CD14-positive monocyte (primary cell): ENCODE data around the gene RYR2. TPM values are rescaled to one million over a fixed set of nuclear protein-coding genes. Genes with fewer than 3 reads are reported as not detected.

Experiments used
- DNase-seq, 3 donors: peaks; one replicate each; pipeline ENCODE4 v3.0.0-alpha.2; 2011 to 2022
- H2AFZ ChIP-seq: 2 replicates; pipeline ENCODE4 v1.6.0; 2012; ENCODE audit warnings: mild to moderate bottlenecking, low read depth, low read length, inconsistent platforms; ENCODE audit not compliant: insufficient read depth, poor library complexity, severe bottlenecking
- H3K27ac ChIP-seq, 2 donors: 1 replicate in 1 of 2; 2 replicates in 1 of 2; pipeline ENCODE4 v1.5.1; 2012 to 2013; ENCODE audit warnings: low read length in 2 of 2, control low read depth in 1 of 2, inconsistent platforms in 1 of 2, low read depth in 1 of 2, mild to moderate bottlenecking in 1 of 2
- H3K27me3 ChIP-seq, 2 donors: one replicate each; pipeline versions ENCODE4 v1.6.0 to v1.6.1; 2011 to 2013; ENCODE audit warnings: low read length in 2 of 2; ENCODE audit not compliant: control insufficient read depth in 2 of 2, insufficient read depth in 2 of 2
- H3K36me3 ChIP-seq, 2 donors: replicated peaks in 1 of 2; 1 replicate in 1 of 2; 2 replicates in 1 of 2; pipeline versions ENCODE4 v1.5.1 to v1.6.1; 2012 to 2013; ENCODE audit warnings: low read length in 2 of 2, control low read depth in 1 of 2, inconsistent platforms in 1 of 2, mild to moderate bottlenecking in 1 of 2; ENCODE audit not compliant: insufficient read depth in 2 of 2, control insufficient read depth in 1 of 2
- H3K4me1 ChIP-seq, 2 donors: 1 replicate in 1 of 2; 2 replicates in 1 of 2; pipeline versions ENCODE4 v1.5.1 to v1.6.1; 2012 to 2013; ENCODE audit warnings: low read length in 2 of 2, control low read depth in 1 of 2, inconsistent platforms in 1 of 2, mild to moderate bottlenecking in 1 of 2, moderate library complexity in 1 of 2; ENCODE audit not compliant: insufficient read depth in 2 of 2, control insufficient read depth in 1 of 2
- H3K4me2 ChIP-seq: replicated peaks from 2 replicates; pipeline ENCODE3; 2012; ENCODE audit warnings: low read length, moderate library complexity, mild to moderate bottlenecking; ENCODE audit not compliant: poor library complexity, severe bottlenecking; ENCODE audit errors: extremely low read depth
- H3K4me3 ChIP-seq, 3 experiments: fragments of 200-600 bp in 1 of 3; sonication (generic) in 1 of 3; replicated peaks in 1 of 3; 1 replicate in 2 of 3; 2 replicates in 1 of 3; pipeline ENCODE4 v1.5.1; 2011 to 2013; ENCODE audit warnings: low read length in 3 of 3, mild to moderate bottlenecking in 3 of 3, control low read depth in 2 of 3, low read depth in 2 of 3, inconsistent platforms in 1 of 3, moderate library complexity in 1 of 3
- H3K79me2 ChIP-seq: 2 replicates; pipeline ENCODE4 v1.6.0; 2012; ENCODE audit warnings: mild to moderate bottlenecking, control low read depth, inconsistent platforms, low read length, moderate library complexity; ENCODE audit not compliant: insufficient read depth
- H3K9ac ChIP-seq: 2 replicates; pipeline ENCODE4 v1.6.0; 2017; ENCODE audit warnings: low read length, mild to moderate bottlenecking; ENCODE audit not compliant: insufficient read depth, poor library complexity, severe bottlenecking
- H3K9me3 ChIP-seq, 2 donors: replicated peaks in 1 of 2; 1 replicate in 1 of 2; 2 replicates in 1 of 2; pipeline versions ENCODE4 v1.5.1 to v1.6.1; 2012 to 2013; ENCODE audit warnings: low read length in 2 of 2, control low read depth in 1 of 2; ENCODE audit not compliant: control insufficient read depth in 1 of 2, insufficient read depth in 1 of 2
- H4K20me1 ChIP-seq: 2 replicates; pipeline ENCODE4 v1.6.0; 2012; ENCODE audit warnings: mild to moderate bottlenecking, low read length, control low read depth, moderate library complexity; ENCODE audit not compliant: insufficient read depth
- H3K27ac Mint-ChIP-seq, 7 donors: one replicate each; pipeline ENCODE4 v1.8.0; 2020; ENCODE audit warnings: mild to moderate bottlenecking in 7 of 7, mixed read lengths in 7 of 7, moderate library complexity in 6 of 7, inconsistent platforms in 2 of 7
- H3K27me3 Mint-ChIP-seq, 3 donors: one replicate each; pipeline ENCODE4 v1.8.0; 2021 to 2022; ENCODE audit warnings: low read depth in 3 of 3, mild to moderate bottlenecking in 3 of 3, mixed read lengths in 3 of 3, moderate library complexity in 3 of 3, inconsistent platforms in 1 of 3
- H3K36me3 Mint-ChIP-seq, 2 donors: one replicate each; pipeline ENCODE4 v1.8.0; 2020; ENCODE audit warnings: mixed read lengths in 2 of 2, inconsistent platforms in 1 of 2, mild to moderate bottlenecking in 1 of 2
- H3K4me1 Mint-ChIP-seq: one replicate; pipeline ENCODE4 v1.8.0; 2020; ENCODE audit warnings: mild to moderate bottlenecking, mixed read lengths
- H3K4me3 Mint-ChIP-seq, 2 donors: one replicate each; pipeline ENCODE4 v1.8.0; 2020; ENCODE audit warnings: mild to moderate bottlenecking in 2 of 2, mixed read lengths in 2 of 2, moderate library complexity in 1 of 2
- H3K9me3 Mint-ChIP-seq, 7 donors: one replicate each; pipeline ENCODE4 v1.8.0; 2020 to 2022; ENCODE audit warnings: mixed read lengths in 7 of 7, mild to moderate bottlenecking in 6 of 7, moderate library complexity in 6 of 7, inconsistent platforms in 2 of 7
- WGBS: methylation state at CpG from one replicate; pipeline ENCODE4 v1.1.5; 2013; ENCODE audit warnings: missing lambda C conversion rate; ENCODE audit not compliant: insufficient coverage; 5-methylcytosine and 5-hydroxymethylcytosine counted together
- intact Hi-C, 2 donors: fragments of 100-400 bp; cut with micrococcal nuclease; formaldehyde crosslinking; loops; one replicate each; pipeline versions ENCODE4 v1.15.0 to v1.15.1; 2023
- polyA plus RNA-seq, 3 donors: library from polyadenylated mRNA; depleted of rRNA in 1 of 3; unstranded in 2 of 3; stranded (reverse) in 1 of 3; fragments of 300-500 nt in 2 of 3; fragments of >200 nt in 1 of 3; fragmentation: Illumina TruSeq in 2 of 3; gene quantifications; 1 replicate in 2 of 3; 2 replicates in 1 of 3; pipeline ENCODE4 v1.2.3, GENCODE V29; 2012 to 2021
- TF ChIP-seq, protein P1 (sequence below): fragments of 200-600 bp; IDR thresholded peaks from one replicate; pipeline ENCODE4 v1.8.0; 2022; ENCODE audit warnings: antibody characterized with exemption, mild to moderate bottlenecking

Gene RYR2
- polyA plus RNA-seq, 3 donors, result not detected

DNA sequence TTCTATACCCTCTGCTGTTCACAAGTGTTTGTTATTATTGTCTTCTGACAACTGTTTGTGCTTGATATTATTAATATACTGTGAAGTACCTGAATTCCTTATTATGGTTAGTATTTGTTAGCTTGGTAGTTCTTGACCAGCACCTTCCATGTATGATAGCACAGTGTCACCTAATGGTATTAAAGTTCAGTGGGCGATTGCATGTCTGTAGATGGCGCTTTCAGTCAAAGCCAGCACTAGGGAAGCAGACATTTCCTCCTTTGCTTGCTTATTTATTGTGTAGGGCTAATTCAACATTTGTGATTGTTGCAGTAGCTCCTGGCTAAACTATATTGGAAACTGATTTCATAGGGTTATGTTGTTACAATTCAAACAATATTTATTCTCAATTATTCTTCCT is 630.8 kb downstream of the RYR2 start:
- H3K4me2 ChIP-seq, result no peak overlapping the region
- Mint-ChIP-seq H3K4me1 (no peaks in the 10 kb centered on the region), H3K4me3 (no peak overlapping the region), H3K27ac (no peak overlapping the region), H3K9me3 (peaks cover 0 to 4% (median 0%) of the 10 kb centered on the region in 7 donors), H3K27me3 (no peaks in the 10 kb centered on the region), H3K36me3 (no peaks in the 10 kb centered on the region)
- no peak for DNase-seq
- WGBS, result no CpG with 5 or more reads among the region's 2 CpGs
- H3K9ac ChIP-seq, result no peak overlapping the region
- H2AFZ ChIP-seq, result no peak overlapping the region
- H3K4me1 ChIP-seq, result no peaks in the 10 kb centered on the region
- H3K27ac ChIP-seq, result no peak overlapping the region
- TF ChIP-seq, protein P1, sequence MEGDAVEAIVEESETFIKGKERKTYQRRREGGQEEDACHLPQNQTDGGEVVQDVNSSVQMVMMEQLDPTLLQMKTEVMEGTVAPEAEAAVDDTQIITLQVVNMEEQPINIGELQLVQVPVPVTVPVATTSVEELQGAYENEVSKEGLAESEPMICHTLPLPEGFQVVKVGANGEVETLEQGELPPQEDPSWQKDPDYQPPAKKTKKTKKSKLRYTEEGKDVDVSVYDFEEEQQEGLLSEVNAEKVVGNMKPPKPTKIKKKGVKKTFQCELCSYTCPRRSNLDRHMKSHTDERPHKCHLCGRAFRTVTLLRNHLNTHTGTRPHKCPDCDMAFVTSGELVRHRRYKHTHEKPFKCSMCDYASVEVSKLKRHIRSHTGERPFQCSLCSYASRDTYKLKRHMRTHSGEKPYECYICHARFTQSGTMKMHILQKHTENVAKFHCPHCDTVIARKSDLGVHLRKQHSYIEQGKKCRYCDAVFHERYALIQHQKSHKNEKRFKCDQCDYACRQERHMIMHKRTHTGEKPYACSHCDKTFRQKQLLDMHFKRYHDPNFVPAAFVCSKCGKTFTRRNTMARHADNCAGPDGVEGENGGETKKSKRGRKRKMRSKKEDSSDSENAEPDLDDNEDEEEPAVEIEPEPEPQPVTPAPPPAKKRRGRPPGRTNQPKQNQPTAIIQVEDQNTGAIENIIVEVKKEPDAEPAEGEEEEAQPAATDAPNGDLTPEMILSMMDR, result no peak
- H3K79me2 ChIP-seq, result no peaks in the 10 kb centered on the region
- H3K36me3 ChIP-seq, result no peaks in the 10 kb centered on the region
- no peaks in the 10 kb centered on the region for H3K9me3 ChIP-seq
- H4K20me1 ChIP-seq, result no peaks in the 10 kb centered on the region
- intact Hi-C loops, result no loop called here
- no peaks in the 10 kb centered on the region for H3K27me3 ChIP-seq
- H3K4me3 ChIP-seq, result no peak overlapping the region

DNA sequence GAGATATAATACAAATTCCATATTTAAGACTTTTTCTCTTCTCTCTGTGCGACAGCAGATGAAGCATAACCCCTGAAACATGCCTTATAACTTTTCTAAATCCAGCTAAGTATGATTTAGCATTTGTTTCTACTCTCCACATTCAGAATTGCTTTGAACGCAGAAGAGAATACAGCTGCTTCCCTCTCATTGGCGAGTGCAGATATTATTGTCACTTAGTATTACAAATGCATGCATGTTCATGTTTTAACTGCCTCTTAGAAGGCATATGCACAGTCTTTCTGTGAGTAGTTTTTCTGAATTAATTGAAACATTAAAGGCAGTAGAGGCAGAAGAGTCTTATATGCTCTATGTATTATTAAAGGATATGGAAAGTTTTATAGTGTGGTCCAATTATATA is 631.6 kb downstream of the RYR2 start:
- TF ChIP-seq, protein P1, result no peak
- intact Hi-C loops, result no loop called here

More for the DNA sequence above, 631.6 kb downstream of the RYR2 start:
- Histone ChIP-seq H2AFZ (no peak overlapping the region), H3K4me2 (no peak overlapping the region), H3K9ac (no peak overlapping the region), H3K9me3 (no peaks in the 10 kb centered on the region), H3K27ac (no peak overlapping the region), H3K36me3 (no peaks in the 10 kb centered on the region), H3K27me3 (no peaks in the 10 kb centered on the region), H3K4me3 (no peak overlapping the region), H3K79me2 (no peaks in the 10 kb centered on the region), H3K4me1 (no peaks in the 10 kb centered on the region), H4K20me1 (no peaks in the 10 kb centered on the region)
- WGBS, result 83% methylated on average over 1 of the region's 3 CpGs
- Mint-ChIP-seq H3K9me3 (peaks cover 0 to 4% (median 0%) of the 10 kb centered on the region in 7 donors), H3K4me1 (no peaks in the 10 kb centered on the region), H3K27ac (no peak overlapping the region), H3K4me3 (no peak overlapping the region), H3K36me3 (no peaks in the 10 kb centered on the region), H3K27me3 (no peaks in the 10 kb centered on the region)
- no peak for DNase-seq
